A673 (cell line): ENCODE data around the gene RAX2. TPM values are rescaled to one million over a fixed set of nuclear protein-coding genes. Genes with fewer than 3 reads are reported as not detected.

Experiments
- BruUV-seq: library from RNA; stranded (reverse); fragments of 400-500 nt; replicated peaks from 2 replicates; lab custom pipeline; 2021; lab: Mats Ljungman, UMichigan
- CTCF ChIA-PET: fragments of 300-600 bp; sonication (Branson Sonifier 250); formaldehyde crosslinking; loops from one replicate; lab custom pipeline; 2022; ENCODE audit warnings: antibody characterized with exemption; lab: Charles Lee
- POLR2A ChIA-PET: fragments of 300-600 bp; sonication (Branson Sonifier 250); formaldehyde crosslinking; loops from one replicate; lab custom pipeline; 2022; ENCODE audit warnings: antibody characterized with exemption; ENCODE audit not compliant: low non-redundant PET; lab: Charles Lee
- DNase-seq: peaks from one replicate; pipeline ENCODE4 v3.0.0-alpha.2; 2015; ENCODE audit warnings: low spot score
- H3K27ac ChIP-seq: fragments of 200-600 bp; sonication (generic); 2 replicates; pipeline ENCODE4 v1.5.1; 2016; ENCODE audit warnings: mixed run types, low read depth, mild to moderate bottlenecking, mixed read lengths, antibody characterized with exemption, low read length; ENCODE audit not compliant: poor library complexity, severe bottlenecking
- H3K27me3 ChIP-seq: fragments of 200-600 bp; sonication (generic); replicated peaks from 2 replicates; pipeline ENCODE4 v1.6.1; 2017; ENCODE audit warnings: mixed run types, low read depth, mild to moderate bottlenecking, mixed read lengths, antibody characterized with exemption, low read length; ENCODE audit not compliant: insufficient read depth, poor library complexity
- H3K36me3 ChIP-seq: fragments of 200-600 bp; sonication (generic); 2 replicates; pipeline ENCODE4 v1.6.1; 2016; ENCODE audit warnings: mixed run types, mild to moderate bottlenecking, mixed read lengths, antibody characterized with exemption, low read length; ENCODE audit not compliant: insufficient read depth, poor library complexity, severe bottlenecking
- H3K4me1 ChIP-seq: fragments of 200-600 bp; sonication (generic); 2 replicates; pipeline ENCODE4 v1.6.1; 2017; ENCODE audit warnings: mixed run types, mild to moderate bottlenecking, mixed read lengths, antibody characterized with exemption, low read length; ENCODE audit not compliant: insufficient read depth, poor library complexity, severe bottlenecking
- H3K4me3 ChIP-seq: fragments of 200-600 bp; sonication (generic); 2 replicates; pipeline ENCODE4 v1.5.1; 2016; ENCODE audit warnings: low read depth, mixed run types, mild to moderate bottlenecking, mixed read lengths, low read length; ENCODE audit not compliant: poor library complexity, severe bottlenecking
- H3K9me3 ChIP-seq: fragments of 200-600 bp; sonication (generic); 2 replicates; pipeline ENCODE4 v1.6.1; 2016; ENCODE audit warnings: mixed run types, low read depth, mild to moderate bottlenecking, mixed read lengths, antibody characterized with exemption, low read length; ENCODE audit not compliant: poor library complexity, severe bottlenecking
- CTCF ChIP-seq: fragments of 300-800, 200-600 bp; sonication (generic); conservative IDR thresholded peaks from 2 replicates; pipeline ENCODE4 v1.5.1; 2017; ENCODE audit warnings: low read depth, mild to moderate bottlenecking, antibody characterized with exemption, low read length, moderate library complexity, mixed read lengths
- EZH2 ChIP-seq: fragments of 200-600 bp; sonication (generic); IDR thresholded peaks from 2 replicates; pipeline ENCODE4 v1.6.1; 2017; ENCODE audit warnings: borderline replicate concordance, low read depth, mild to moderate bottlenecking, mixed read lengths, antibody characterized with exemption, low read length; ENCODE audit not compliant: poor library complexity, severe bottlenecking
- intact Hi-C: fragments of 100-400 bp; cut with micrococcal nuclease; formaldehyde crosslinking; loops from one replicate; pipeline ENCODE4 v1.10.0; 2022; ENCODE audit not compliant: unreplicated experiment
- total RNA-seq: library from RNA; stranded (reverse); gene quantifications from 2 replicates; pipeline ENCODE4 v1.2.3, GENCODE V29; 2021

Gene RAX2
- total RNA-seq, 1 experiment from 2014 or later = not detected

GRCh38 chr19:3798137-3798536 is 26.1 kb upstream of the RAX2 start:
- DNase-seq = no peak

GRCh38 chr19:3796358-3796757 is 24.3 kb upstream of the RAX2 start:
- Histone ChIP-seq H3K27ac (no peak overlapping the region), H3K4me1 (peaks cover 2% of the 10 kb centered on the region), H3K9me3 (no peaks in the 10 kb centered on the region), H3K36me3 (no peaks in the 10 kb centered on the region), H3K4me3 (no peak overlapping the region), H3K27me3 (peaks cover 10% of the 10 kb centered on the region)
- TF ChIP-seq CTCF (no peak), EZH2 (no peak)
- intact Hi-C loops = no loop called here
- DNase-seq = no peak
- no TSS peak for BruUV-seq
- POLR2A ChIA-PET = interaction anchor here (0.6 kb wide), 1 partner anchor 19 kb away, joined by 9 read pairs; no protein-coding TSS in a partner anchor
- CTCF ChIA-PET = interaction anchor here (1.1 kb wide), 1 partner anchor 25 kb away, joined by 3 read pairs; no protein-coding TSS in a partner anchor

More at GRCh38 chr19:3798137-3798536, 26.1 kb upstream of the RAX2 start:
- Histone ChIP-seq H3K27ac (no peak overlapping the region), H3K36me3 (no peaks in the 10 kb centered on the region), H3K4me3 (no peak overlapping the region), H3K9me3 (no peaks in the 10 kb centered on the region), H3K27me3 (peaks cover 18% of the 10 kb centered on the region), H3K4me1 (peaks cover 6% of the 10 kb centered on the region)
- ChIA-PET CTCF (no interaction called here), POLR2A (no interaction called here)
- intact Hi-C loops = no loop called here
- BruUV-seq = no TSS peak
- TF ChIP-seq CTCF (no peak), EZH2 (no peak)

GRCh38 chr19:3793799-3794198 is 21.8 kb upstream of the RAX2 start:
- Histone ChIP-seq H3K4me1 (no peaks in the 10 kb centered on the region), H3K36me3 (no peaks in the 10 kb centered on the region), H3K27ac (no peak overlapping the region), H3K27me3 (no peaks in the 10 kb centered on the region), H3K9me3 (no peaks in the 10 kb centered on the region), H3K4me3 (no peak overlapping the region)
- POLR2A ChIA-PET = no interaction called here
- BruUV-seq = no TSS peak
- intact Hi-C loops = no loop called here
- TF ChIP-seq CTCF = no peak
- TF ChIP-seq EZH2 = no peak
- CTCF ChIA-PET = no interaction called here
- DNase-seq = no peak
